ENCODE results near the gene TNPO1. TPM values are rescaled to one million over a fixed set of nuclear protein-coding genes. Genes with fewer than 3 reads are reported as not detected.

The TNPO1 gene
- polyA plus RNA-seq, 1 donor from 2014 or later, result 103 TPM

GRCh38 chr5:72829707-72830106, 13.2 kb downstream of the TNPO1 start:
- Histone ChIP-seq H3K9me2 (ENCODE audit: insufficient read depth, low read length) (no peaks in the 10 kb centered on the region), H3K79me2 (replicated peaks; ENCODE audit: insufficient read depth, low read length) (peaks cover 97% of the 10 kb centered on the region), H3K27ac (ENCODE audit: low read length) (no peak overlapping the region), H4K20me1 (ENCODE audit: insufficient read depth) (peaks cover 58% of the 10 kb centered on the region), H2AFZ (ENCODE audit: low read depth, low read length) (no peak overlapping the region), H3K9me3 (ENCODE audit: low read length) (no peaks in the 10 kb centered on the region), H3K4me3 (ENCODE audit: low read length) (no peak overlapping the region), H3K9ac (ENCODE audit: low read length) (no peak overlapping the region), H3K36me3 (ENCODE audit: insufficient read depth, low read length) (no peaks in the 10 kb centered on the region), H3K4me2 (ENCODE audit: low read length) (no peak overlapping the region), H3F3A (ENCODE audit: insufficient read depth, low read length, poor library complexity, severe bottlenecking) (no peaks in the 10 kb centered on the region), H3K27me3 (ENCODE audit: insufficient read depth, low read depth, low read length) (no peaks in the 10 kb centered on the region)
- TF ChIP-seq REST (IDR thresholded peaks at IDR 0.05; ENCODE audit: borderline replicate concordance) (no peak), SMC3 (conservative IDR thresholded peaks at IDR 0.05; ENCODE audit: poor library complexity) (no peak), RAD21 (conservative IDR thresholded peaks at IDR 0.05) (no peak), EZH2 (IDR thresholded peaks at IDR 0.05; ENCODE audit: borderline replicate concordance, insufficient read depth, low read length, poor library complexity, severe bottlenecking) (no peak), MXI1 (conservative IDR thresholded peaks at IDR 0.05; ENCODE audit: poor library complexity, severe bottlenecking) (no peak)

- Histone ChIP-seq H3K9me3 (ENCODE audit: low read length) (no peaks in the 10 kb centered on the region), H3K9me2 (ENCODE audit: insufficient read depth, low read length) (no peaks in the 10 kb centered on the region), H3K27ac (ENCODE audit: low read length) (no peak overlapping the region), H3K9ac (ENCODE audit: low read length) (no peak overlapping the region), H3K4me3 (ENCODE audit: low read length) (no peak overlapping the region), H3F3A (ENCODE audit: insufficient read depth, low read length, poor library complexity, severe bottlenecking) (no peaks in the 10 kb centered on the region), H3K79me2 (replicated peaks; ENCODE audit: insufficient read depth, low read length) (peaks cover 98% of the 10 kb centered on the region), H4K20me1 (ENCODE audit: insufficient read depth) (peaks cover 64% of the 10 kb centered on the region), H3K4me2 (ENCODE audit: low read length) (no peak overlapping the region), H3K27me3 (ENCODE audit: insufficient read depth, low read depth, low read length) (no peaks in the 10 kb centered on the region), H3K36me3 (ENCODE audit: insufficient read depth, low read length) (no peaks in the 10 kb centered on the region), H2AFZ (ENCODE audit: low read depth, low read length) (no peak overlapping the region)
- no peak for TF ChIP-seq MXI1 (conservative IDR thresholded peaks at IDR 0.05; ENCODE audit: poor library complexity, severe bottlenecking)
- TF ChIP-seq RAD21 (conservative IDR thresholded peaks at IDR 0.05), result no peak
- TF ChIP-seq EZH2 (IDR thresholded peaks at IDR 0.05; ENCODE audit: borderline replicate concordance, insufficient read depth, low read length, poor library complexity, severe bottlenecking), result no peak
- TF ChIP-seq CTCF (IDR thresholded peaks at IDR 0.05; ENCODE audit: poor library complexity, severe bottlenecking), result no peak
- no peak for TF ChIP-seq REST (IDR thresholded peaks at IDR 0.05; ENCODE audit: borderline replicate concordance)
- no peak for TF ChIP-seq TAF1 (IDR thresholded peaks at IDR 0.05; ENCODE audit: low read depth)
- TF ChIP-seq EP300 (conservative IDR thresholded peaks at IDR 0.05; ENCODE audit: poor library complexity, severe bottlenecking), result no peak
- no peak for TF ChIP-seq POLR2AphosphoS5 (IDR thresholded peaks at IDR 0.05)
- no peak for TF ChIP-seq SMC3 (conservative IDR thresholded peaks at IDR 0.05; ENCODE audit: poor library complexity)
Observed at GRCh38 chr5:72830362-72830761, 13.9 kb downstream of the TNPO1 start.
